Mesothelial cell of epicardium (in vitro differentiated cells): ENCODE measurements around the gene NCOR1. TPM values are rescaled to one million over a fixed set of nuclear protein-coding genes. Genes with fewer than 3 reads are reported as not detected.

Experiments used
- DNase-seq, 2 experiments: peaks; one replicate each; pipeline ENCODE4 v3.0.0; 2021; ENCODE audit warnings: low spot score in 2 of 2; ENCODE audit not compliant: unreplicated experiment in 2 of 2
- H3K27ac Mint-ChIP-seq: 2 replicates; pipeline ENCODE4 v1.8.0; 2021; ENCODE audit warnings: mixed read lengths
- H3K27me3 Mint-ChIP-seq: 2 replicates; pipeline ENCODE4 v1.8.0; 2021; ENCODE audit warnings: low read depth, mixed read lengths
- H3K36me3 Mint-ChIP-seq: 2 replicates; pipeline ENCODE4 v1.8.0; 2021; ENCODE audit warnings: mixed read lengths
- H3K4me1 Mint-ChIP-seq: 2 replicates; pipeline ENCODE4 v1.8.0; 2021; ENCODE audit warnings: mixed read lengths
- H3K4me3 Mint-ChIP-seq: 2 replicates; pipeline ENCODE4 v1.8.0; 2021; ENCODE audit warnings: mild to moderate bottlenecking, moderate library complexity, mixed read lengths
- H3K9me3 Mint-ChIP-seq: 2 replicates; pipeline ENCODE4 v1.8.0; 2021; ENCODE audit warnings: mixed read lengths
- total RNA-seq: library from RNA; stranded (reverse); gene quantifications from 3 replicates; pipeline ENCODE4 v1.2.1, GENCODE V29; 2021
- TF ChIP-seq, protein P1 (sequence below): fragments of 200-600 bp; sonication (generic); IDR thresholded peaks from one replicate; pipeline ENCODE4 v1.5.0; 2021; ENCODE audit warnings: antibody characterized with exemption; ENCODE audit not compliant: unreplicated experiment

The NCOR1 gene
- total RNA-seq, 1 donor from 2014 or later, result 142 TPM

GRCh38 chr17:16129441-16130205 is 85.7 kb downstream of the NCOR1 start:
- TF ChIP-seq, protein P1, sequence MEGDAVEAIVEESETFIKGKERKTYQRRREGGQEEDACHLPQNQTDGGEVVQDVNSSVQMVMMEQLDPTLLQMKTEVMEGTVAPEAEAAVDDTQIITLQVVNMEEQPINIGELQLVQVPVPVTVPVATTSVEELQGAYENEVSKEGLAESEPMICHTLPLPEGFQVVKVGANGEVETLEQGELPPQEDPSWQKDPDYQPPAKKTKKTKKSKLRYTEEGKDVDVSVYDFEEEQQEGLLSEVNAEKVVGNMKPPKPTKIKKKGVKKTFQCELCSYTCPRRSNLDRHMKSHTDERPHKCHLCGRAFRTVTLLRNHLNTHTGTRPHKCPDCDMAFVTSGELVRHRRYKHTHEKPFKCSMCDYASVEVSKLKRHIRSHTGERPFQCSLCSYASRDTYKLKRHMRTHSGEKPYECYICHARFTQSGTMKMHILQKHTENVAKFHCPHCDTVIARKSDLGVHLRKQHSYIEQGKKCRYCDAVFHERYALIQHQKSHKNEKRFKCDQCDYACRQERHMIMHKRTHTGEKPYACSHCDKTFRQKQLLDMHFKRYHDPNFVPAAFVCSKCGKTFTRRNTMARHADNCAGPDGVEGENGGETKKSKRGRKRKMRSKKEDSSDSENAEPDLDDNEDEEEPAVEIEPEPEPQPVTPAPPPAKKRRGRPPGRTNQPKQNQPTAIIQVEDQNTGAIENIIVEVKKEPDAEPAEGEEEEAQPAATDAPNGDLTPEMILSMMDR, result no peak
- H3K9me3 Mint-ChIP-seq, result no peaks in the 10 kb centered on the region
- H3K4me1 Mint-ChIP-seq, result peaks cover 10% of the 10 kb centered on the region
- H3K36me3 Mint-ChIP-seq, result peaks cover 4% of the 10 kb centered on the region
- H3K27ac Mint-ChIP-seq, result peak overlapping the region; percentile 7
- H3K27me3 Mint-ChIP-seq, result no peaks in the 10 kb centered on the region
- DNase-seq, result no peak
- no peak overlapping the region for H3K4me3 Mint-ChIP-seq

DNA sequence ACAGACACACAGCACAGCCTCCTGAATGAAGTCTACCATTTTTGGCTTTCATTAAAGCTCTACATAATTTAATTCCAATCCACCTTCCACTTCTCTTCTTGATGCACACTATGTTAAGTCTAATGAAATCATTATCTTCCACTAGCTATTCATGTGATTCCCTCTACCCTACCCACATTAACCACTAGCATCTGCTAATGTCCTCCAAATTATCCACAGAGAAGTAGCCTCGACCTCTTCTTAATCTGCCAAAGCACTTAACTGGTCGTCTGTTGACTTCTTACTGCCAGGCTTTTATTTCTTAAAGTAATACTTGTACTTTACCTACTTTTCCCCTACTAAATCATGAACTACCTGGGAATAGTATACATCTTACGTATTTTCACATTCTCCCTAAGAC is 91.8 kb downstream of the NCOR1 start:
- H3K27ac Mint-ChIP-seq, result no peak overlapping the region
- H3K36me3 Mint-ChIP-seq, result peaks cover 31% of the 10 kb centered on the region
- H3K27me3 Mint-ChIP-seq, result no peaks in the 10 kb centered on the region
- no peak overlapping the region for H3K4me3 Mint-ChIP-seq
- no peak for DNase-seq
- H3K9me3 Mint-ChIP-seq, result no peaks in the 10 kb centered on the region
- H3K4me1 Mint-ChIP-seq, result no peaks in the 10 kb centered on the region
- TF ChIP-seq, protein P1, result no peak

DNA sequence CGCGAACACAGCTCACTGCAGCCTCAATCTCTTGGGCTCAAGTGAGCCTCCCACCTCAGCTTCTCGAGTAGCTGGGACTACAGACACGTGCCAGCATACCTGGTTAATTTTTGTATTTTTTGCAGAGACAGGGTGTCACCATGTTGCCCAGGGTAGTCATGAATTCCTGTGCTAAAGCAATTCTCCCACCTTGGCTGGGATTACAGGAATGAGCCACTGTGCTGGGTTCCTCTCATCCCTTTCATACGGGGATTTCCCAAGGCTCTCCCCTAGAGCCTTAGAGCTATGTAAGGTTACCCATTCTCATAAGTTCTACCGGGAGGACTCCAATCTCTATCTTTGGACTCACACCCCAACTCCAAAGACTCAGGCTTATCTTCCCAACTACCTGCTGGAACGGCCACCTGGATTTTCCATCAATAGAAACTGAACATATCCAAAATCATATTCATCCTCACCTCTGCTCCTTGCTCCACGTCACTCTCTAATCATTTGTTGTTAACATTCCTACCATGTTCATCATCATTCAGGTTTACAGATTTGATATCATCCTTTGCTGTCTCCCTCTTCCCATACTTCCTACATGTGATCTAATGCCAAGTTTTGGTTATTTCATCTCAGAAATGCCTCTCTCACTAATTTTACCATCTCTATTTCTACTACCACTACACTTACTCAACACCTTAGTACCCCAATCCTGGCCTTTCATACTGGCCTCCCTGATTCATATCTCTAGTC is 92.5 kb downstream of the NCOR1 start:
- TF ChIP-seq, protein P1, result no peak
- Mint-ChIP-seq H3K4me3 (no peak overlapping the region), H3K4me1 (no peaks in the 10 kb centered on the region), H3K9me3 (no peaks in the 10 kb centered on the region), H3K36me3 (peaks cover 33% of the 10 kb centered on the region), H3K27ac (no peak overlapping the region), H3K27me3 (no peaks in the 10 kb centered on the region)
- no peak for DNase-seq

DNA sequence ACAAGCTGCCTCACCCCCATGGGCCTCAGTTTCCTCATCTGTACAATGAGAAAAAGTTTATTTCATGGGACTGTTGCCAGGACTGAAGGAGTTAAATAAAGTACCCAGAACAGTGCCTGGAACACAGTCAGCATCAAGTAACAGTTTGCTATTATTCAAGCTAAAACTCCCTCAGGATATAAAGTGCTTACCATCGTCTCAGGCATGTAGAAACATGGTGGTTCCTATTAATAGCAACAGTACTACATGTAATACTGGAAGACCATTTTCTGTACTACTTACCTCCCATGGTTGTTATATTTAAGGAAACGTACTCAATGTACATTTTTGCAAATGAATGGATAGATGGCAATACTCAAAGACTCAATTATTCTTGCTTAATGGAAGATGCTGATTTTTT is 93.4 kb downstream of the NCOR1 start:
- no peak for DNase-seq
- H3K4me3 Mint-ChIP-seq, result no peak overlapping the region
- no peaks in the 10 kb centered on the region for H3K4me1 Mint-ChIP-seq
- H3K36me3 Mint-ChIP-seq, result peaks cover 40% of the 10 kb centered on the region
- no peaks in the 10 kb centered on the region for H3K27me3 Mint-ChIP-seq
- TF ChIP-seq, protein P1, result no peak
- H3K27ac Mint-ChIP-seq, result no peak overlapping the region
- H3K9me3 Mint-ChIP-seq, result peaks cover 3% of the 10 kb centered on the region

DNA sequence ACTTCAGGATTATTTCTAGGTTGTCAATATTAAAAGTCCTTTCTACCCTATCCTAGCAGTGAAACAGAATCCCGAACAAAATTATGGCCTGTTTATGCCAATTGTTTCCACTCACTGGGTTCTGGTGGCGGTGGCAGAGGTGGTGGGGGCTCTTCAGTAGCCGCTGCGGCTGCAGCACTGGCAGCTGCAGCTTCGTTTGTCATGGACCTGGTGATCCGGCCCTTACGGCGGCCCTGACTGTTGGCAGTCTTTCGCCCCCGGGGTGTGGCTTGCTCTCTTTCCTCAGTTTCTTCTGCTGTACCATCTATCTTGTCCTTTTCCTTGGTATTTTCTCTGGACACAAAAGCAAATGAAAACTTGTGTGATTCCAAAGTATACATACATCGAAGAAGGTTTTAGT is 94.4 kb downstream of the NCOR1 start:
- H3K36me3 Mint-ChIP-seq, result peaks cover 49% of the 10 kb centered on the region

More for the DNA sequence above, 94.4 kb downstream of the NCOR1 start:
- Mint-ChIP-seq H3K27ac (no peak overlapping the region), H3K27me3 (no peaks in the 10 kb centered on the region), H3K4me3 (no peak overlapping the region), H3K9me3 (peaks cover 13% of the 10 kb centered on the region), H3K4me1 (no peaks in the 10 kb centered on the region)
- TF ChIP-seq, protein P1, result no peak
- DNase-seq, result no peak
